GM12801 (cell line): ENCODE results near the gene TIMM44.

Experiments used
- TF ChIP-seq, protein P1 (sequence below): IDR thresholded peaks from one replicate; pipeline ENCODE4 v1.5.1; 2011; ENCODE audit warnings: control low read depth; ENCODE audit not compliant: insufficient read length; ENCODE audit errors: extremely low read depth

Gene TIMM44

GRCh38 chr19:7881910-7882309 is 61.6 kb downstream of the TIMM44 start:
- TF ChIP-seq, protein P1, sequence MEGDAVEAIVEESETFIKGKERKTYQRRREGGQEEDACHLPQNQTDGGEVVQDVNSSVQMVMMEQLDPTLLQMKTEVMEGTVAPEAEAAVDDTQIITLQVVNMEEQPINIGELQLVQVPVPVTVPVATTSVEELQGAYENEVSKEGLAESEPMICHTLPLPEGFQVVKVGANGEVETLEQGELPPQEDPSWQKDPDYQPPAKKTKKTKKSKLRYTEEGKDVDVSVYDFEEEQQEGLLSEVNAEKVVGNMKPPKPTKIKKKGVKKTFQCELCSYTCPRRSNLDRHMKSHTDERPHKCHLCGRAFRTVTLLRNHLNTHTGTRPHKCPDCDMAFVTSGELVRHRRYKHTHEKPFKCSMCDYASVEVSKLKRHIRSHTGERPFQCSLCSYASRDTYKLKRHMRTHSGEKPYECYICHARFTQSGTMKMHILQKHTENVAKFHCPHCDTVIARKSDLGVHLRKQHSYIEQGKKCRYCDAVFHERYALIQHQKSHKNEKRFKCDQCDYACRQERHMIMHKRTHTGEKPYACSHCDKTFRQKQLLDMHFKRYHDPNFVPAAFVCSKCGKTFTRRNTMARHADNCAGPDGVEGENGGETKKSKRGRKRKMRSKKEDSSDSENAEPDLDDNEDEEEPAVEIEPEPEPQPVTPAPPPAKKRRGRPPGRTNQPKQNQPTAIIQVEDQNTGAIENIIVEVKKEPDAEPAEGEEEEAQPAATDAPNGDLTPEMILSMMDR = no peak

DNA sequence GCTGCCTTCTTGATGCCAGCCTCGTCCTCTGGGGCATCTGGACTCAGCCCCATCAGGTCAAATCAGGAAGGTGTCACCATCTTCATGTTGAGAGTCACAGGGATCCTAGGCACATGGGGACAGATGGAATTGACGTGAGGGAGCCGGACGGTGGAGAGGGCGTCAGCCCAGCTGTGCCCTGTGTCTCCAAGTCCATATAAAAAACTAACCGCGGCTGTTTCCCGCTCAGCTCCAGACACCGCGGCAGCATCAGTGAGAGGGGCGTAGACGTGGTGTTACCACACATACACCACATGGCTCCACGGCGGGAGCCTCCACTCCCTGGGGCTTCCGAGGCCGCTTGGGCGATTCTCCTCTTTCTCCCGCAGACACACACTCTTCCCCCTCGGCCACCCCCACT is 63.6 kb downstream of the TIMM44 start:
- TF ChIP-seq, protein P1 = no peak

- TF ChIP-seq, protein P1 = no peak
These were observed 64.2 kb downstream of the TIMM44 start for GRCh38 chr19:7879111-7879807.

GRCh38 chr19:7877249-7877836 is 66.1 kb downstream of the TIMM44 start:
- TF ChIP-seq, protein P1 = no peak
